ENCODE data around the gene MRAP2.
"Not testable (repeated sequence)": the region's sequence is repeated elsewhere in the genome, so short reads cannot be mapped to it uniquely, and the experiment has no call there.

The MRAP2 gene

GRCh38 chr6:84119277-84119676, 85.7 kb downstream of the MRAP2 start:
- Histone ChIP-seq H4K8ac (ENCODE audit: low read length) (no peak overlapping the region), H3K4me2 (ENCODE audit: low read length, poor library complexity, severe bottlenecking) (no peak overlapping the region), H3K27ac (ENCODE audit: low read length, poor library complexity, severe bottlenecking) (no peak overlapping the region), H4K91ac (ENCODE audit: low read length) (no peak overlapping the region), H3K27me3 (ENCODE audit: control insufficient read depth in 1 of 2, insufficient read depth in 1 of 2, low read length in 2 of 2) (no peaks in the 10 kb centered on the region), H3K18ac (ENCODE audit: low read depth in 1 of 2, low read length in 2 of 2) (no peak overlapping the region), H3K9me3 (ENCODE audit: control insufficient read depth, low read length) (no peaks in the 10 kb centered on the region), H3K36me3 (ENCODE audit: control insufficient read depth in 1 of 2, insufficient read depth in 2 of 2, low read depth in 1 of 2, low read length in 2 of 2) (peaks cover 3 to 9% of the 10 kb centered on the region in 2 experiments), H2BK120ac (ENCODE audit: low read depth, low read length) (no peak overlapping the region), H2BK5ac (ENCODE audit: low read depth, low read length, poor library complexity, severe bottlenecking) (no peak overlapping the region), H3K4me1 (ENCODE audit: control insufficient read depth, insufficient read depth, low read depth, low read length) (no peaks in the 10 kb centered on the region), H3K9ac (ENCODE audit: low read length) (no peak overlapping the region), H3K4me3 (ENCODE audit: insufficient read depth in 1 of 2, low read depth in 1 of 2, low read length in 2 of 2) (no peak overlapping the region), H2BK12ac (ENCODE audit: low read length in 2 of 2) (no peak overlapping the region), H2BK15ac (ENCODE audit: low read depth, poor library complexity, severe bottlenecking) (no peak overlapping the region), H2AFZ (ENCODE audit: low read depth, low read length) (no peak overlapping the region), H3K14ac (ENCODE audit: low read length in 2 of 2) (no peak overlapping the region), H3K4ac (ENCODE audit: low read depth in 1 of 2, low read length in 2 of 2) (no peak overlapping the region), H3K79me1 (replicated peaks; ENCODE audit: low read length, poor library complexity, severe bottlenecking) (no peaks in the 10 kb centered on the region), H3K23ac (ENCODE audit: low read length in 2 of 2) (no peak overlapping the region), H2AK5ac (ENCODE audit: low read length, severe bottlenecking) (no peak overlapping the region)
- DNase-seq = no peak

- DNase-seq = no peak
- no peak overlapping the region for H3K9ac ChIP-seq (ENCODE audit: low read length)
These were observed 89.6 kb downstream of the MRAP2 start for GRCh38 chr6:84123186-84123585.

GRCh38 chr6:84129588-84129987, 96.0 kb downstream of the MRAP2 start:
- not testable (repeated sequence) for H3K79me1 ChIP-seq (replicated peaks; ENCODE audit: low read length, poor library complexity, severe bottlenecking); H3K18ac ChIP-seq (ENCODE audit: low read depth in 1 of 2, low read length in 2 of 2); H3K23ac ChIP-seq (ENCODE audit: low read length in 2 of 2); H3K27ac ChIP-seq (ENCODE audit: low read length, poor library complexity, severe bottlenecking); H2BK12ac ChIP-seq (ENCODE audit: low read length in 2 of 2); H3K4me3 ChIP-seq (ENCODE audit: insufficient read depth in 1 of 2, low read depth in 1 of 2, low read length in 2 of 2); H4K91ac ChIP-seq (ENCODE audit: low read length); H2BK5ac ChIP-seq (ENCODE audit: low read depth, low read length, poor library complexity, severe bottlenecking); H4K8ac ChIP-seq (ENCODE audit: low read length); H3K4ac ChIP-seq (ENCODE audit: low read depth in 1 of 2, low read length in 2 of 2); H3K4me1 ChIP-seq (ENCODE audit: control insufficient read depth, insufficient read depth, low read depth, low read length); H3K9me3 ChIP-seq (ENCODE audit: control insufficient read depth, low read length); H2BK15ac ChIP-seq (ENCODE audit: low read depth, poor library complexity, severe bottlenecking); H2BK120ac ChIP-seq (ENCODE audit: low read depth, low read length); DNase-seq; H3K9ac ChIP-seq (ENCODE audit: low read length); H3K27me3 ChIP-seq (ENCODE audit: control insufficient read depth in 1 of 2, insufficient read depth in 1 of 2, low read length in 2 of 2); H2AFZ ChIP-seq (ENCODE audit: low read depth, low read length); H3K4me2 ChIP-seq (ENCODE audit: low read length, poor library complexity, severe bottlenecking); H3K14ac ChIP-seq (ENCODE audit: low read length in 2 of 2); H2AK5ac ChIP-seq (ENCODE audit: low read length, severe bottlenecking)
- peaks cover 12 to 14% of the 10 kb centered on the region in 2 experiments for H3K36me3 ChIP-seq (ENCODE audit: control insufficient read depth in 1 of 2, insufficient read depth in 2 of 2, low read depth in 1 of 2, low read length in 2 of 2)
- WGBS = 95% methylated on average over 1 of the region's 1 CpG

More at GRCh38 chr6:84123186-84123585, 89.6 kb downstream of the MRAP2 start:
- Histone ChIP-seq H2BK5ac (ENCODE audit: low read depth, low read length, poor library complexity, severe bottlenecking) (no peak overlapping the region), H3K4me2 (ENCODE audit: low read length, poor library complexity, severe bottlenecking) (no peak overlapping the region), H3K14ac (ENCODE audit: low read length in 2 of 2) (no peak overlapping the region), H3K4me3 (ENCODE audit: insufficient read depth in 1 of 2, low read depth in 1 of 2, low read length in 2 of 2) (no peak overlapping the region), H4K8ac (ENCODE audit: low read length) (no peak overlapping the region), H2AFZ (ENCODE audit: low read depth, low read length) (no peak overlapping the region), H3K4me1 (ENCODE audit: control insufficient read depth, insufficient read depth, low read depth, low read length) (no peaks in the 10 kb centered on the region), H3K79me1 (replicated peaks; ENCODE audit: low read length, poor library complexity, severe bottlenecking) (no peaks in the 10 kb centered on the region), H4K91ac (ENCODE audit: low read length) (no peak overlapping the region), H2BK12ac (ENCODE audit: low read length in 2 of 2) (no peak overlapping the region), H2BK120ac (ENCODE audit: low read depth, low read length) (no peak overlapping the region), H3K23ac (ENCODE audit: low read length in 2 of 2) (no peak overlapping the region), H3K18ac (ENCODE audit: low read depth in 1 of 2, low read length in 2 of 2) (no peak overlapping the region), H3K27ac (ENCODE audit: low read length, poor library complexity, severe bottlenecking) (no peak overlapping the region), H3K27me3 (ENCODE audit: control insufficient read depth in 1 of 2, insufficient read depth in 1 of 2, low read length in 2 of 2) (no peaks in the 10 kb centered on the region), H3K9me3 (ENCODE audit: control insufficient read depth, low read length) (no peaks in the 10 kb centered on the region), H3K36me3 (ENCODE audit: control insufficient read depth in 1 of 2, insufficient read depth in 2 of 2, low read depth in 1 of 2, low read length in 2 of 2) (peaks cover 3 to 23% of the 10 kb centered on the region in 2 experiments), H2BK15ac (ENCODE audit: low read depth, poor library complexity, severe bottlenecking) (no peak overlapping the region), H3K4ac (ENCODE audit: low read depth in 1 of 2, low read length in 2 of 2) (no peak overlapping the region), H2AK5ac (ENCODE audit: low read length, severe bottlenecking) (no peak overlapping the region)
- WGBS = 100% methylated on average over 2 of the region's 2 CpGs

- H3K14ac ChIP-seq (ENCODE audit: low read length in 2 of 2); H3K23ac ChIP-seq (ENCODE audit: low read length in 2 of 2); H3K27ac ChIP-seq (ENCODE audit: low read length, poor library complexity, severe bottlenecking); H2BK5ac ChIP-seq (ENCODE audit: low read depth, low read length, poor library complexity, severe bottlenecking); H3K9ac ChIP-seq (ENCODE audit: low read length); H3K4me3 ChIP-seq (ENCODE audit: insufficient read depth in 1 of 2, low read depth in 1 of 2, low read length in 2 of 2); H3K27me3 ChIP-seq (ENCODE audit: control insufficient read depth in 1 of 2, insufficient read depth in 1 of 2, low read length in 2 of 2); H3K79me1 ChIP-seq (replicated peaks; ENCODE audit: low read length, poor library complexity, severe bottlenecking); H2AK5ac ChIP-seq (ENCODE audit: low read length, severe bottlenecking); H2AFZ ChIP-seq (ENCODE audit: low read depth, low read length); DNase-seq; H3K9me3 ChIP-seq (ENCODE audit: control insufficient read depth, low read length); H2BK120ac ChIP-seq (ENCODE audit: low read depth, low read length); H3K4ac ChIP-seq (ENCODE audit: low read depth in 1 of 2, low read length in 2 of 2); H3K4me2 ChIP-seq (ENCODE audit: low read length, poor library complexity, severe bottlenecking); H3K4me1 ChIP-seq (ENCODE audit: control insufficient read depth, insufficient read depth, low read depth, low read length); H4K8ac ChIP-seq (ENCODE audit: low read length); H3K18ac ChIP-seq (ENCODE audit: low read depth in 1 of 2, low read length in 2 of 2); H2BK12ac ChIP-seq (ENCODE audit: low read length in 2 of 2); H2BK15ac ChIP-seq (ENCODE audit: low read depth, poor library complexity, severe bottlenecking); H4K91ac ChIP-seq (ENCODE audit: low read length): not testable (repeated sequence)
- 97% methylated on average over 9 of the region's 9 CpGs for WGBS
- peaks cover 6 to 12% of the 10 kb centered on the region in 2 experiments for H3K36me3 ChIP-seq (ENCODE audit: control insufficient read depth in 1 of 2, insufficient read depth in 2 of 2, low read depth in 1 of 2, low read length in 2 of 2)
These were observed 99.8 kb downstream of the MRAP2 start for GRCh38 chr6:84133385-84133784.

Data from mesenchymal stem cell (in vitro differentiated cells and primary cell).